ENCODE results near the gene FXYD4.

- TF ChIP-seq YY1 (IDR thresholded peaks at IDR 0.05; ENCODE audit: insufficient read depth, insufficient read length) (no peak), ZNF274 (IDR thresholded peaks at IDR 0.05; ENCODE audit: low read depth, low read length) (no peak), SUZ12 (IDR thresholded peaks at IDR 0.05; ENCODE audit: extremely low read depth, insufficient read depth, insufficient read length) (no peak)
These were observed 23.4 kb upstream of the FXYD4 start for GRCh38 chr10:43347997-43348396.

All from NT2/D1 (cell line).